Central memory CD4-positive, alpha-beta T cell (primary cell): ENCODE data around the gene MUC5B.
"Not testable (repeated sequence)": the region's sequence is repeated elsewhere in the genome, so short reads cannot be mapped to it uniquely, and the experiment has no call there.

Source experiments
- DNase-seq: peaks from one replicate; pipeline ENCODE4 v3.0.0; 2022

MUC5B gene

DNA sequence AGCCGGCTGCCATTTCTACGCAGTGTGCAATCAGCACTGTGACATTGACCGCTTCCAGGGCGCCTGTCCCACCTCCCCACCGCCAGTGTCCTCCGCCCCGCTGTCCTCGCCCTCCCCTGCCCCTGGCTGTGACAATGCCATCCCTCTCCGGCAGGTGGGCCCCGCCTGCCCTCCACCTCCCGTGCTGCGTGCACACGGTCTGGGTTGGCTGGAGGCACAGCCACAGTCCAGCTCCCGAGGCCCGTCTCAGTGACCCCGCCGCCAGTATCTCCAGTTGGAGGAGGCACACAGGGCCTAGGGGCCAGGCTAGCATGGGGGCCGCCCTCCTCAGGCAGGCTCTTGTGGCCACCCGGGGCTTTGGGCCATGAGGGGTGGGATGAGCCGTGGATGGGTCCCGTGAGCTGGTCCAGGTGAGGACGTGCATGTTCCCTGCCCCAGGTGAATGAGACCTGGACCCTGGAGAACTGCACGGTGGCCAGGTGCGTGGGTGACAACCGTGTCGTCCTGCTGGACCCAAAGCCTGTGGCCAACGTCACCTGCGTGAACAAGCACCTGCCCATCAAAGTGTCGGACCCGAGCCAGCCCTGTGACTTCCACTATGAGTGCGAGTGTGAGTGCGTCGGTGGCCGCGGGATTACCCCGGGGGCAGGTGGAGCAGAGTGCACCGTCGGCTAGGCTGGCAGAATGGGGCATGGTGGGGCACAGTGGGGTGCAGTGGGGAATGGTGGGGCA lies 29.7 kb downstream of the MUC5B start:
- DNase-seq, result no peak

GRCh38 chr11:1253103-1253485 lies 30.2 kb downstream of the MUC5B start:
- no peak for DNase-seq

- no peak for DNase-seq
These were observed 31.3 kb downstream of the MUC5B start for GRCh38 chr11:1254086-1254648.

- no peak for DNase-seq
These were observed 31.9 kb downstream of the MUC5B start for GRCh38 chr11:1254733-1255132.

- no peak for DNase-seq
These were observed 32.3 kb downstream of the MUC5B start for GRCh38 chr11:1255151-1255550.

GRCh38 chr11:1256257-1257045 lies 33.6 kb downstream of the MUC5B start:
- no peak for DNase-seq

- DNase-seq, result no peak
These were observed 34.5 kb downstream of the MUC5B start for GRCh38 chr11:1257366-1257765.

DNA sequence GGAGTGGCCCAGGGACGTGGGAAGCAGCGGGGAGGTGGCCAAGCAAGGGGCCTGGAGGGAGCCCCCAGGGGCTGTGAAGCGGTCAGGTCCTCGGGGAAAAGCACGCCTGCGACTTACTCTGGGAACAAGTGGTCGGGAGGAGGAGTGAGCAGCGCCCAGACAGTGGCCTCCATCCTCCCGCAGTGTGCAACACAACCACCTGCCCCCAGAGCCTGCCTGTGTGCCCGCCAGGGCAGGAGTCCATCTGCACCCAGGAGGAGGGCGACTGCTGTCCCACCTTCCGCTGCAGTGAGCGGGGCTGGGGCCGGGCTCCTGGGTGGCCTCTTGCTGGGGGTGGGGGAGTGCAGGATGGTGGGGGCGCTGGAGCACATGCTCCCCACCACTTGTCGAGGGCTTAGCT lies 35.0 kb downstream of the MUC5B start:
- DNase-seq, result no peak

- no peak for DNase-seq
These were observed 35.7 kb downstream of the MUC5B start for GRCh38 chr11:1258401-1259075.

DNA sequence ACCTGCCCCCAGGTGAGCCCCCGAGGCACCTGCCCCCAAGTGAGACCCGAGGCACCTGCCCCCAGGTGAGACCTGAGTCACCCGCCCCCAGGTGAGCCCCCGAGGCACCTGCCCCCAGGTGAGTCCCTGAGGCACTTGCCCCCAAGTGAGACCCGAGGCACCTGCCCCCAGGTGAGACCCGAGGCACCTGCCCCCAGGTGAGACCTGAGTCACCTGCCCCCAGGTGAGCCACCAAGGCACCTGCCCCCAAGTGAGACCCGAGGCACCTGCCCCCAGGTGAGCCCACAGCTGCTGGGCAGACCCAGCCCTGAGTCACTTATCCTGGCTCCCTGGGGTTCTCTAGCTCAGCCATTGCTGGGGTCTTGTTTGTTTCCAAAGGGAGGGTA lies 36.2 kb downstream of the MUC5B start:
- no peak for DNase-seq

DNA sequence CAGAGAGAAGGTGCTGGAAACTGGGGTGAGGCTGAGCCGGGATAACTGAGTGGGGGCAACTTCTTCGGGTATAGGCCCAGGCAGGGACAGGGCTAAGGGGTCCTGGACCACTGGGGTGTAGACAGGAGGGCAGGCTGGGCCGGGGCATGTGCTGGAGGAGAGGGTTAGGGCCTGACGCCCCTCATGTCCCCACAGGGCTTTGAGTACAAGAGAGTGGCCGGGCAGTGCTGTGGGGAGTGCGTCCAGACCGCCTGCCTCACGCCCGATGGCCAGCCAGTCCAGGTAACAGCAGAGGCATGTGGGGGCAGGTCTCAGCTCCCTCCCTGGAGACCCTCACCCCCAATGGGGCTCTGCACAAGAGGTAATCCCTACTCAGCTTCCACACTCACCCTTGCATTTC lies 36.7 kb downstream of the MUC5B start:
- DNase-seq, result no peak

- DNase-seq, result no peak
These were observed 37.2 kb downstream of the MUC5B start for GRCh38 chr11:1260023-1260501.

DNA sequence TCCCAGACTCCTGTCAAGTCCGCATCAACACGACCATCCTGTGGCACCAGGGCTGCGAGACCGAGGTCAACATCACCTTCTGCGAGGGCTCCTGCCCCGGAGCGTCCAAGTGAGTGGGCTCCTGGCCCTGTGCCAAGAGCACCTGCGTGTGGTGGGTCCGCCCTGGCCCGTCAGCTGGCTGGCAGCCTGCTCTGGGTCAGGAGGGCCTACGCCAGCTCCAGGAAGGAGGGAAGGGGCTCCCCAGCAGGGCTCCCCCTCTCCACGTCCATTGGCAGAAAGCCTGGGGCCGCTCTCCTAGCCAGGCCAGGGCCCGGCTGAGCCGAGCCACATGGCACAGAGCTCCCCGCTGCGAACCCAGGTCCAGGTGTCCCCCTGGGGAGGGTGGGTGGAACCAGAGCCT lies 37.8 kb downstream of the MUC5B start:
- no peak for DNase-seq

GRCh38 chr11:1261241-1262071 lies 38.6 kb downstream of the MUC5B start:
- DNase-seq, result no peak

GRCh38 chr11:1262172-1263006 lies 39.5 kb downstream of the MUC5B start:
- DNase-seq, result peak; percentile 85

DNA sequence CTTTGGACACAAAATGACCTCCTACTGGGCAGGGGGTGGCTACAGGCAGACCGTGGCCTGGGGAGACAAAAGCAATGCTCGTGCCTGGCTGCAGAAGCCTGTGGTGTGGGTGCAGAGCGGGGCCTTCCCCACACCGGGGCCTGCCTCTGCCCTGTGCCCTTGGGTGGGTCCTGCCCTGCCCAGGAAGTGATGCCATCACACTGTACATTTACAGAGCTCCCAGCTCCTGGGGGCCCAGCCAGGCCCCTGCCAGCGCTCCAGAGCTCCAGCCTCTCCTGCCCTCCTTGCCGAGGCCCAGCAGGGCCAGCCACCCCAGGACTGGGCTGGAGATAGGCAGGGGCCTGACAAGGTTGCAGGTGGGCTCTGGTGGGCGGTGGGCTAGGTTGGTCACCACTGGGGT lies 40.1 kb downstream of the MUC5B start:
- no peak for DNase-seq

DNA sequence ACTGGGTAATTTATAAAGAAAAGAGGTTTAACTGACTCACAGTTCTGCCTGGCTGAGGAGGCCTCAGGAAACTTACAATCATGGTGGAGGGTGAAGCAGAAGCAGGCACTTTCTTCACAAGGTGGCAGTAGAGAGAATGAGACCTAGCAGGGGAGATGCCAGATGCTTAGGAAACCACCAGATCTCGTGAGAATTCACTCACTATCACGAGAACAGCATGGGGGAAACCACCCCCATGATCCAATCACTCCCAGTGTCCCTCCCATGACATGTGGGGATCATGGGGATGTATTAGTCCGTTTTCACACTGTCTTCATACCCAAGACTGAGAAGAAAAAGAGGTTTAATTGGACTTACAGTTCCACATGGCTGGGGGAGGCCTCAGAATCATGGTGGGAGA lies 41.6 kb downstream of the MUC5B start:
- DNase-seq, result peak; percentile 36

- DNase-seq, result not testable (repeated sequence)
These were observed 42.6 kb downstream of the MUC5B start for GRCh38 chr11:1265480-1265879.

DNA sequence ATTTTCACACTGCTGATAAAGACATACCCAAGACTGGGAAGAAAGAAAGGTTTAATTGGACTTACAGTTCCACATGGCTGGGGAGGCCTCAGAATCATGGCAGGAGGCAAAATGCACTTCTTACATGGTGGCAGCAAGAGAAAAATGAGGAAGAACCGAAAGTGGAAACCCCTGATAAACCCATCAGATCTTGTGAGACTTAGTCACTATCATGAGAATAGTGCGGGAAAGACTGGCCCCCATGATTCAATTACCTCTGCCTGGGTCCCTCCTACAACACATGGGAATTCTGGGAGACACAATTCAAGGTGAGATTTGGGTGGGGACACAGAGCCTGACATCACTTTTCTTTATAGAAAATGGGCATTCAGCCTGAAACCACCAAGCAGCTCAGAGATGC lies 44.1 kb downstream of the MUC5B start:
- DNase-seq, result not testable (repeated sequence)

DNA sequence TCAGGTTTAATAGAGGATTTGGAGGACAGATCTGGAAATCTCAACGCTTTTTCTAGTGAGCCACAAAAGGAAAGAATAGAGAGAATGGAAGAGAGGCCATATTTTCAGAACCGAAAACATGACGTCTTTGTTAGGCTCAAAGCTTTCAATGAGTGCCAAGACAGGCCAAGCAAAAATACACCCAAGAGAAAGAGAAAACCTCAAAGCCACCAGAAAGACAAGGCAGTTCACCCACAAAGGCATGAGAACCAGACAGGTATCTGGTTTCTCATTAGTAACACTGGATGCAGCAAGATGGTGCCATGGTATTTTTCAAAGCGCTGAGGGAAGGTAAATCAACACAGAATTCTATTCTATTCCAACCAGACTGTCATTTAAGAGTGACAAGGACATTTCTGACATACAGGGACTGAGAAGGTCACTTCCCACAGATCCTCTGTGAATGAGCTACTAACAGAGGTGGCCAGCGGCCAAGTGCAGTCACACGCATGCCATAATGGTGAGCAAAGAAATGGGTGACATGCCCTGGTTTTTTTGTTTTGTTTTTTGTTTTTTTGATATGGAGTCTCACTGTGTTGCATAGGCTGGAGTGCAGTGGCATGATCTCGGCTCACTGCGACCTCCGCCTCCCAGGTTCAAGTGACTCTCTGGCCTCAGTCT lies 44.7 kb downstream of the MUC5B start:
- DNase-seq, result peak; percentile 56

DNA sequence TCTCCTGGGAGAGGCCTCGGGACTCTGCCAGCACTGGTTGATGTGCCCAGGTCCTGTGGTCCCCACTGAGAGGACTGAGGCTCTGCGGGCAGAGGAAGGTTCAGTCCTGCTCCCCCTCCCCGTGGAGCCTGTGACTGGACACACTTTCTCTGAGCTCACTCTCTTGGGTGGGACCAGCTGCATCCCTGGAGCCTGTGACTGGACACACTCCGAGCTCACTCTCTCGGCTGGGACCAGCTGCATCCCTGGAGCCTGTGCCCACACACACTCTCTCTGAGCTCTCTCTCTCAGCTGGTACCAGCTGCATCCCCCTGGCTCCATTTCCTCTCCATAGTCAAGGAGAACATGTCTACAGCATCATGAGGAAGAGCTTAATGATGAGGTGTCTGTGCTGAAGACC lies 47.1 kb downstream of the MUC5B start:
- DNase-seq, result no peak
